ENCODE results near the gene KRTAP3-3.
"Not testable (repeated sequence)": the region's sequence is repeated elsewhere in the genome, so short reads cannot be mapped to it uniquely, and the experiment has no call there.

Gene KRTAP3-3

GRCh38 chr17:41004397-41004796 lies 10.4 kb upstream of the KRTAP3-3 start:
- no peak for DNase-seq (ENCODE audit: low read depth)

GRCh38 chr17:41003926-41004325 lies 10.0 kb upstream of the KRTAP3-3 start:
- no peak for DNase-seq (ENCODE audit: low read depth)

GRCh38 chr17:41002814-41003213 lies 8.8 kb upstream of the KRTAP3-3 start:
- no peak for DNase-seq (ENCODE audit: low read depth)

- no peak for DNase-seq (ENCODE audit: low read depth)
These were observed 7.8 kb upstream of the KRTAP3-3 start for GRCh38 chr17:41001795-41002194.

GRCh38 chr17:40999563-40999962 lies 5.6 kb upstream of the KRTAP3-3 start, which contains the start of gene KRTAP3-2:
KRTAP3-2 (minus strand) TSS chr17:40999906; CDS start chr17:40999853, 53 bp downstream.
- DNase-seq (ENCODE audit: low read depth): not testable (repeated sequence)

- DNase-seq (ENCODE audit: low read depth): no peak
These were observed 3.4 kb upstream of the KRTAP3-3 start for GRCh38 chr17:40997361-40997760.

GRCh38 chr17:40996829-40997228 lies 2.9 kb upstream of the KRTAP3-3 start:
- no peak for DNase-seq (ENCODE audit: low read depth)

- DNase-seq (ENCODE audit: low read depth): no peak
These were observed 1.2 kb upstream of the KRTAP3-3 start for GRCh38 chr17:40995116-40995515.

GRCh38 chr17:40993084-40993483 lies 880 bp downstream of the KRTAP3-3 start:
- no peak for DNase-seq (ENCODE audit: low read depth)

- no peak for DNase-seq (ENCODE audit: low read depth)
These were observed 1.3 kb downstream of the KRTAP3-3 start for GRCh38 chr17:40992666-40993065.

GRCh38 chr17:40986920-40987319 lies 7.0 kb downstream of the KRTAP3-3 start:
- no peak for DNase-seq (ENCODE audit: low read depth)

- no peak for DNase-seq (ENCODE audit: low read depth)
These were observed 9.7 kb downstream of the KRTAP3-3 start, which contains the start of gene KRT40 for GRCh38 chr17:40984226-40984625. KRT40 (minus strand) TSS chr17:40984326; CDS start chr17:40984273, 53 bp downstream.

- DNase-seq (ENCODE audit: low read depth): no peak
These were observed 12.8 kb downstream of the KRTAP3-3 start for GRCh38 chr17:40981115-40981514.

- DNase-seq (ENCODE audit: low read depth): peak; percentile 20
These were observed 13.4 kb downstream of the KRTAP3-3 start for GRCh38 chr17:40980596-40980995.

- DNase-seq (ENCODE audit: low read depth): no peak
These were observed 13.8 kb downstream of the KRTAP3-3 start for GRCh38 chr17:40980117-40980516.

- DNase-seq (ENCODE audit: low read depth): no peak
These were observed 15.3 kb downstream of the KRTAP3-3 start for GRCh38 chr17:40978575-40979151.

GRCh38 chr17:40975516-40975915 lies 18.4 kb downstream of the KRTAP3-3 start:
- DNase-seq (ENCODE audit: low read depth): no peak

- DNase-seq (ENCODE audit: low read depth): no peak
These were observed 19.6 kb downstream of the KRTAP3-3 start for GRCh38 chr17:40974366-40974765.

GRCh38 chr17:40967582-40967981 lies 26.4 kb downstream of the KRTAP3-3 start:
- DNase-seq (ENCODE audit: low read depth): no peak

GRCh38 chr17:40966848-40967247 lies 27.1 kb downstream of the KRTAP3-3 start, which contains the start of gene KRT39:
KRT39 (minus strand) TSS chr17:40966948; CDS start chr17:40966856, 92 bp downstream.
- DNase-seq (ENCODE audit: low read depth): no peak

GRCh38 chr17:40963838-40964237 lies 30.1 kb downstream of the KRTAP3-3 start:
- DNase-seq (ENCODE audit: low read depth): no peak

GRCh38 chr17:40962059-40962561 lies 31.9 kb downstream of the KRTAP3-3 start:
- DNase-seq (ENCODE audit: low read depth): no peak

- no peak for DNase-seq (ENCODE audit: low read depth)
These were observed 32.4 kb downstream of the KRTAP3-3 start for GRCh38 chr17:40961591-40961990.

GRCh38 chr17:40960144-40960543 lies 33.8 kb downstream of the KRTAP3-3 start:
- DNase-seq (ENCODE audit: low read depth): no peak
